AG10803 (cell line): ENCODE data around the gene KLF13.

Source experiments
- DNase-seq: peaks from one replicate; pipeline ENCODE4 v3.0.0; 2010; ENCODE audit warnings: low read depth
- H3K4me3 ChIP-seq: 2 replicates; pipeline ENCODE4 v1.5.1; 2011; ENCODE audit warnings: mild to moderate bottlenecking, low read length, control low read depth
- TF ChIP-seq, protein P1 (sequence below): conservative IDR thresholded peaks from 2 replicates; pipeline ENCODE4 v1.5.1; 2011; ENCODE audit warnings: mild to moderate bottlenecking, low read length, control low read depth, inconsistent platforms

Gene KLF13

DNA sequence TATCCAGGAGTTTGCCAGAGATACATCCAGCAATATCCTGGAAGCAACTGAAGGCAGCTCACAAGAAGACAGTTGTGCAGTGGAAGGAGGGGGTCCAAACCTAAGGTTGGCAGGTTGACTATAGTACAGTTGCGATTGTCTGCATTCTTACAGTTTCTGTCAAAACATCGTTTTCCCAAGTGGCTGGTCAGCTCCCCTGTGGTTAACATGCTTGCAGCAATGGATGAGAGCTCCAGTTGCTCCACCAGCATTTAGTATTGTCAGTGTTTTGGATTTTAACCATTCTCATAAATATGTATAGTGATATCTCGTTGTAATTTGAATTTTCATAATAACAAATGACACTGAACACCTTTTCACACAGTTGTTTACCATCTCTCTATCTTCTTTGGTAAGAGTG, 31.5 kb downstream of the KLF13 start:
- TF ChIP-seq, protein P1, sequence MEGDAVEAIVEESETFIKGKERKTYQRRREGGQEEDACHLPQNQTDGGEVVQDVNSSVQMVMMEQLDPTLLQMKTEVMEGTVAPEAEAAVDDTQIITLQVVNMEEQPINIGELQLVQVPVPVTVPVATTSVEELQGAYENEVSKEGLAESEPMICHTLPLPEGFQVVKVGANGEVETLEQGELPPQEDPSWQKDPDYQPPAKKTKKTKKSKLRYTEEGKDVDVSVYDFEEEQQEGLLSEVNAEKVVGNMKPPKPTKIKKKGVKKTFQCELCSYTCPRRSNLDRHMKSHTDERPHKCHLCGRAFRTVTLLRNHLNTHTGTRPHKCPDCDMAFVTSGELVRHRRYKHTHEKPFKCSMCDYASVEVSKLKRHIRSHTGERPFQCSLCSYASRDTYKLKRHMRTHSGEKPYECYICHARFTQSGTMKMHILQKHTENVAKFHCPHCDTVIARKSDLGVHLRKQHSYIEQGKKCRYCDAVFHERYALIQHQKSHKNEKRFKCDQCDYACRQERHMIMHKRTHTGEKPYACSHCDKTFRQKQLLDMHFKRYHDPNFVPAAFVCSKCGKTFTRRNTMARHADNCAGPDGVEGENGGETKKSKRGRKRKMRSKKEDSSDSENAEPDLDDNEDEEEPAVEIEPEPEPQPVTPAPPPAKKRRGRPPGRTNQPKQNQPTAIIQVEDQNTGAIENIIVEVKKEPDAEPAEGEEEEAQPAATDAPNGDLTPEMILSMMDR = no peak
- DNase-seq = no peak
- no peak overlapping the region for H3K4me3 ChIP-seq

GRCh38 chr15:31358957-31359701, 32.5 kb downstream of the KLF13 start:
- TF ChIP-seq, protein P1 = no peak
- H3K4me3 ChIP-seq = no peak overlapping the region

DNA sequence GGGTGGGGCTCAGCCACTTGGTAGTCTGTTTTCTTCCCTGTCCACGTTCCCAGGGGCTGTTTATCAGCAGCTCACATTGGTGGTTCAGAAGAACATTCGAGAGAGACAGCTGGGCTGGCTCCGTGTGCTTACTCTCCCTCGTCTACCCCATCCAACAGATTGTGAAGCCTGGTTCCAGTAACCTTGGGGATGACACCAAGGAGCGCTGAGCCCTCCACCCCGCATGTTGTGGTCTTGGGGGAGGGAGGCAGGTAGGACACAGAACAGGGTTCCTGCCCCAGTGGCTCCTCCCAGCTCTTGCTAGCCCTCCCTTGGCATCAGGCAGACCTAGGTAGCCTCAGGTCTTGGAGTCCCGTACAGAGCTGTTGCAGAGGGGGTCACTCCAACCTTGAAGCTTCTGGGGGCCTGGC, 33.1 kb downstream of the KLF13 start:
- no peak for DNase-seq
- no peak overlapping the region for H3K4me3 ChIP-seq
- TF ChIP-seq, protein P1 = no peak

More at GRCh38 chr15:31358957-31359701, 32.5 kb downstream of the KLF13 start:
- no peak for DNase-seq

DNA sequence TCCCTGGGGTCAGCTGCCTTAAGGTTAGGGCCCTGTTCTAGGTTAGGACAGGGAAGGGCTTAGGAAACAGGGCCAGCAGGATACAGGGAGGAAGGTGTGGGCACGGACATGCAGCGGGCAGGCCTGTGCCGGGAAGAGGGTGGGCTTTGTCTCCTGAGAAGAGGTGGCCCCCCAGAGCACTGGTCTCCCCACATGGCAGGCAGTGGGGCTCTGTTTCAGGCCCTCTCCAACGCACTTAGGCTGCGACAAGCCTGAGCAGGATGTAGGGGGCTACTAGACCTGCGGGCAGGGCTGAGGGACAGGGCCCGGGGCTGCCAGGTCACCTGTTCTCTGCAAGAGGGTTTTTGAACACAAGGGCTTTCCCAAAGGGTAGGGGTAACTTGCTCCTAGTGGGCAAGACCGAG, 33.5 kb downstream of the KLF13 start:
- TF ChIP-seq, protein P1 = no peak
- H3K4me3 ChIP-seq = no peak overlapping the region
- DNase-seq = no peak

GRCh38 chr15:31360843-31361763, 34.5 kb downstream of the KLF13 start:
- no peak overlapping the region for H3K4me3 ChIP-seq
- TF ChIP-seq, protein P1 = no peak
- no peak for DNase-seq

- TF ChIP-seq, protein P1 = no peak; the same call in 1 of the 2 replicates
- H3K4me3 ChIP-seq = no peak overlapping the region
- no peak for DNase-seq
Measured at GRCh38 chr15:31361764-31362515, 35.3 kb downstream of the KLF13 start.
